ENCODE data around the gene AKNA.

AKNA gene

DNA sequence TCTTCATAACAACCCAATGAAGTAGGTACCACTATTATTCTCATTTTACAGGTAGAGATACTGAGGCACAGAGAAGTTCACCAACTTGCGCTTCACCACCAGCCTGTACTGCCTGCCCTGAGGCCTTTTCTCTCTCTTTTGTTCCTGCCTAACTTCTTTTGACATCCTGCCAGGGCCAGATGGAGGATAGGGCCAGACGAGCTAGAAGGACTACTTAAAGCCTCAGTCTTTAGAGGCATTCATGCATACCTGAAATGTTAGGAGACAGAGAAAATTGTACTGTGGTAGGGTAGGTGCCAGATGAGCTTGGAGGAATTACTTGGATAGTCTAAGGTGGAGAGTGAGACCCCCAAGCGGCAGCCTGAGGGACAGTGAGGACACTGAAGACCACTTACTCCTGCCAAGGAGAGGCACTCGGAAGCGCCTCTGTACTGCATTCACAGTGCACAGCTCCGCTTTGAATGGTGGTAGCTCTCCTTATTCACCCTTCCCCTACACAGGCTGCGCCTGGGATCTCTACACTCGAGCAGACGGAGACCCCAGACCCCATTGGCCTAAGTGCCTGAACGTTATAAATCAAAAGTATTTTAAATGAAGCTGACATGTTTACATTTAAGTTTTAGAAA, 71.1 kb downstream of the AKNA start:
- DNase-seq: no peak

DNA sequence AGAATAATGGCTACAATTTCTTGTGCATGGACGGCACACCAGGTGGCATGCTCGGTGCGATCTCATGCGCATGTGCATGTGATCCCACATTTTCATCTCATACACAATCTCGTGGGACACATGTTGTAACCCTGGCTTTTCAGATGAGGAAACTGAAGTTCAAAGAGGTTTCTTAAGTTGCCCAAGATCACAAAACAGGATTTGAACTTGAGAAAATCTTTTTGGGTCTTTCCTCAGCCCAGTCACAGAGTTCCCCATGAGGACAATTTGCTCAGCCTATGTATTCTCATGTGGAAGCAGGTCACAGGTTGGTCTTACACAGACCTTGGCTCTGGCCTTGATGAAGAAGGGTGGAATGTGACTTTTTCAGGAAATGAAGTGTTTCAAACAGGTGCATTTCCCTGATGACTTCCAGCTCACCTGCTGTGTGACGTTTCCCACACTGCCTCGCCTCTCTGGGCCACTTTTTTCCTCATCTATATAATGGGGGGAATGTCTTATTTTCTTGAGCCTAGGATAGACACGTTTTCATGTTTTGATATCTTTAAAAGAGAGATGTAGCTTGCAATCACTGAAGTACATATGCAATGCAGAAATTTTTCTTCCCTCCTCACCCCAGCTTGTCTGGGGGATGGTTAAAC, 71.9 kb downstream of the AKNA start:
- no peak for DNase-seq

DNA sequence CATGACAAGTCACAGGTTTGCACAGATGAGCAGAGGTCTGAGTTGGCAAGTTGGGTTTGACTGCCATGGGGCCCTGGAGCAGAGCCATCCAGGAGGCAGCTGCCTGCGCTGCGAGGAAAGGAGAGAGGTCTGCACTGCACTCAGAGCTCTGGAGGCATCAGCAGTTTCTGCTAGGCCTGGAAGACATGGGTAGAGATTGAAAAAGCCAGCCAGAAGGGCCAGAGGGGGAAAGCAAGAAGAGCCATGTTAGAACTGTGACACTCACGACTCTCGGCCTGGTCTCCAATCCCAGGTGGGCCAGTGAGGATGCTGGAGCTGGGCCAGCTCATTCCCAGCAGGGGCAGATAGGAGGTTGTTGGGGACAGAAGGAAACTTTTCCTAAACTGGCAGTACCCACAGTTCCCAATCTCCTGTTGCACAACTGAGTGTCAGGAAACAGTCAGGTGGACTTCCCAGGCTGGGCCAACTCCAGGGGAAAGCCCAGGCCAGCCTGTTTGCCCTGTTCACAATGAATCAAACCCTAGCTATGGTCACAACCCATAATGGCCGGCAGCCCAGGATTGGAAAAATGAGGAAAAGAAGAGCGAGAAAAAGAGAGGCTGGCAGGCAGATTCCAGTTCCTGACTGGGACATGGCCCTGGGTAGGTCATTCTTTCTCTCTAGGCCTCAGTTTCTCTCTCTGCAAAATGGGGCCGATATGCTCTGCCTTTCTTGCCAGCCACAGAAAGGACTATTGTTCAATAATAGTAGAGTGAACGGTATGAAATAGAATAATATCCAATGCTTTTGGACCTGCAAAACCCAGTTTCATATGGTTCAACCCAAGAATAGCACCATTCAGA, 72.7 kb downstream of the AKNA start:
- no peak for DNase-seq

DNA sequence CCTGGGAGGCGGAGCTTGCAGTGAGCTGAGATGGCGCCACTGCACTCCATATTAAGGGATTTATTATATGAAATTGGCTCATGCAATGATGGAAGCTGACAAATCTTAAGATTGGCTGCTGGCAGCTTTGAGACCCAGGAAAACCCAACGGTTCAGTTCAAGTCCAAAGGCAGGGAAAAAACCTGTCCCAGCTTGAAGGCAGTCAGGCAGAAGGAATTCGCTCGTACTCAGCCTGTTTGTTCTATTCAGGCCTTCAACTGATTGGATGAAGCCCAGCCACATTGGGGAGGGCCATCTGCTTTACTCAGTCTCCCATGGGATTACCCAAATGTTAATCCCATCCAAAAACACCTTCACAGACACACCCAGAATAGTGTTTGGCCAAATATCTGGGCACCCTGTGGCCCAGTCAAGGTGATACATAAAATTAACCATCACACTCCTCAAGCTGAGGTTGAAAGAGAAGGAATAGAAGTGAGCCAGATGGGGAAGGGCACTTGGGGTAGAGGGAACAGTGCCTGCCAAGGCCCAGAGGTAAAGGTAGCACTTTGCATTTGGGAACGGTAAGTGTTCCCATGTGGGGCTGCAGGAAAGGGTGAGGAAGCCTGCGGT, 73.4 kb downstream of the AKNA start:
- DNase-seq: no peak

DNA sequence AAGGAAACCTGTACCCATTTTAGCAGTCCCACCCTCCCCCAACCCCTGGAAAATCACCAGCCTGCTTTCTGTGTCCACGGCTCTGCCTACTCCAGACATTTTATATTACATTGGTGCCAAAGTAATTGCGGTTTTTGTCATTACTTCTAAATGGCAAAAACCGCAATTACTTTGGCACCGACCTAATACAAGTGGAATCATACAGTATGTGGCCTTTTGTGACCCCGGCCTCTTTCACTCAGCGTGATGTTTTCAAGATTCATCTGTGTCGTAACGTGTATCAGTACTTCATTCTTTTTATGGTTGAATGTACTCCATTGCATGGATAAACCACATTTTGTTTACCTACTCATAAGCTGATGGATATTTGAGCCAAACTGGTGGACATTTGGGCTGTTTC, 74.6 kb downstream of the AKNA start:
- DNase-seq: no peak

DNA sequence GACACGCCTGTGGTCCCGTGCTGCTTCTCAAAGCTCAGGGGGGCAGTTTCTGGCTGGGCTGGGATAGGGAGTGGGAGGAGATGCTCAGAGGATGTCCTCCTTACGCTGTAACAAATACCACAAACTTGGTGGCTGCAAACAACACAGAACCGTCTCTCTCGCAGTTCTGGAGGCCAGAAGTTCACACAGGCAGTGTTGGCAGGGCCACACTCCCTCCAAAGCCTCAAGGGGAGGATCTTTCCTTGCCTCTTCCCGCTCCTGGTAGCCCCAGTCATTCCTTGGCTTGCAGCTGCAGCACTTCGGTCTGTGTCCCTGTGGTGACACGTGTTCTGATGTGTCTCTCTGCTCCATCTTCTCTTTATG, 75.3 kb downstream of the AKNA start:
- DNase-seq: no peak

DNA sequence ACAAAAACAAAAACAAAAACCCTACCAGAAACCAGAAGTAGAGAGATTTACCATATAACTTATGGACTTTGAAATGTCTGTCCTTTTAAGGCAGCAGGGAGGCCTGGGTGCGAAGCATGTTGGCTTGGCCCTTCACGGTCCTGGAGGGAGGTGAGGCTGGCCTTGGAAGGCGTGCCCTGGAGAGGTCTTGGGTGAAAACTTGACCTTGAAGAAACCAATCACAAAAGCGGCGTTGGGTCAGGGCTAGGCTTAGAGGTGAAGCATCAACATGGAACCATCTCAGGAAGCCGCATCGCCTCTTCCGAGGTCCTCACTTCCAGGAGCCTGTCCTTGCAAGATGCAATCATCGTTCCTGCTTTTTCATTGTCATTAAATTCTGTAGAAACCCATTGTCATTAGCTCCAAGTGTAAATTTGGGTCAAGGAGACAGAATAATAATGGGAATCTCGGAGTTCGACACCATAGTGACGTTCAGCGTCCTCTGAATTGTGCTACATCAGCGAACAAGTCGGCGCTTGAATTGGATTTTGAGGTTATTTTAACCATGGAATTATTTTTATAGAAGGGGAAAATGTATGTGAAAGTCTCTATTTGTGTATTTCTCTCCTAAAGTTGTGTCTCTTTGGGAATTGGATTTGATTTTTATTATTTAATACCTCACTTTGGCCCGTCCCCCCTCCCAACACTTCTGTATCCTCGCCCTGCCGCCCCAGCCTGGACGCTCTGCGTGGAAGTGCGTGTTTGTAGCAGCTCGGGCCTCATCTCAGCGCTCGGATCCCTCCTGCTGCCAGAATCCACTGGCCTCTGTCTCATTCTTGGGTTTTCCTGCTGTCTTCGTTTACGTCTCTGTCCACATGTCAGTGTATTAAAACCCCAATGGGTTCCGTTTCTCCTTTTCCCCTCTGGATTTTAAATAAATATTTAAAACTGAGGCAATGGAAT, 75.9 kb downstream of the AKNA start:
- DNase-seq: no peak

DNA sequence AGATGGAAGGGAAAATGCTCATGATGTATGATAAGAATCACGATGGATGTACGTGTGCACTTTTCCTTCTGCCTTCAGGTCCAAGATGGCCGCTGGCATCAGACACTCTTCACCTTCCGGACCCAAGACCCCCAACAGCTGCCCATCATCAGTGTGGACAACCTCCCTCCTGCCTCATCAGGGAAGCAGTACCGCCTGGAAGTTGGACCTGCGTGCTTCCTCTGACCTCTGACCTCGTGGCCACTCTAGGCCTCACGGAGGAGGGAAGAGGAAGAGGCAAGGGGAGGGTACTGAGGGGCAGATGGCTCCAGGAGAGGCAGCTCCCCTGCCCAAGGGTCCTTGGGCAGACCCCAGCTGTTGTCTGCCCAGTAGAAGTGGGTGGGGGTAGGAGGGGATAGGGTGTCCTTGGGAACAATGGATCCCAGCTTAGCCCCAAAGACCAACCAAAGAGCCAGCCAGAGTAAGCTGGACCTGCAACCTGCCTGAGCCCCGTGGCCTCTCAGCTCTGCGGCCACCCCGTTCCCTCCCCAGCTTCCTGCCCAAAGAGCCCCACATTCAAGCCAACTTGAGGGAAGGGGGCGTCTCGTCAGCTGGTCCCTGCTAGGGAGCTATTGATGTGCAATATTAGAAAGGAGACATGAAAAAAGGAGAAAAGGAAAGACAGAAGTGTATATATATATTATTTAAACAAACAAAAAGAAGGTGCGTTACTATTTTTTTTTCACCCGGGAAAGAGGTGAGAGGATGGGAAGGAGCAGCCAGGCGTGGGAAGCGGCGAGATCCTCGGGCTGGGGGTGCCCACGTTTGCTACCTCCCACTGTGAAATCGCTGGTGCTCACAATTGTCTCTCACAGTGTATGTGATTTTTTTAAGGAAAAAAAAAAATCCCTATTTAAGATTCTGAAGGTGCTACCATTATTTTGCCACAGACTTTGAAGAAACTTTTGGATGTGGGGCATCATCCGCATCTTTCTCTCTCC, 77.0 kb downstream of the AKNA start:
- DNase-seq: no peak

DNA sequence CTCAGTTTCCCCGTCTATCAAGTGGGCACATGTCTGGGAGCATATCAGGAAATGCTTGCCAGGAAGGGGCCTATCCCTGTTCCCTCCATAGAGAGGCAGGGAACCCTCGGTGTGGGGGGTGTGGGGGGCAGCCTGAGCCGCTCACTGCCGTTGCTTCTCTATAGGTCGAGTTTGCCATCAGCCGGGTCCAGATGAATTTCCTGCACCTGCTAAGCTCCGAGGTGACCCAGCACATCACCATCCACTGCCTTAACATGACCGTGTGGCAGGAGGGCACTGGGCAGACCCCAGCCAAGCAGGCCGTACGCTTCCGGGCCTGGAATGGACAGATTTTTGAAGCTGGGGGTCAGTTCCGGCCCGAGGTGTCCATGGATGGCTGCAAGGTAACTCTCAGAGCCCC, 78.7 kb downstream of the AKNA start:
- DNase-seq: no peak

DNA sequence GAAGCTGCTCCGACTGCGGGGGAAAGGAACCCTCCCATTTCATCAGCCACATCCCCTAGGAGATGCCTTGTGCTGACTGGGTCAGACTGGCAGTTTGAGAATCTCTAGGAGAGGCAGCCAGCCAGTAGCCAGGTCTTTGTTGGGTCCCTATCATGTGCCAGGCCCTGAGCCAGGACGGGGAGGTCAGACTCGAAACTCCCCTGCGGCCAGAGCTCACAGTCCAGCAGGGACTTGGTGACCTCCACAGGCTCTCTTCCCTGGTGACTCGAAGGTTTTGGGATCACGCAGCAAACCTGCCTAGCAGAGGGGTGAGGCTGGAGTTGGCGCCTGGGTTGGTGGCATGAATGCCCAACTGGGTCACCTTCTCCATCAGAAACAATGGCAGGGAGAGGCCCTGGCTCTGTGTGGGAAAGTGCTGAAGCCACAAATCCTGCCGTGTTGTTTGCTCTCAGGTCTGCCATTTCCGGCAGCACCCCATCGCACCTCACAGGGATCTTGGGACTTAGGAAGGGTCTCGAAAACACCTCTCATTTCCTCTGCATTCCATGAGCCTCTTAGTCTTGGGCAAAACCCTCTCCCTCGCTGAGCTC, 79.3 kb downstream of the AKNA start:
- DNase-seq: no peak

DNA sequence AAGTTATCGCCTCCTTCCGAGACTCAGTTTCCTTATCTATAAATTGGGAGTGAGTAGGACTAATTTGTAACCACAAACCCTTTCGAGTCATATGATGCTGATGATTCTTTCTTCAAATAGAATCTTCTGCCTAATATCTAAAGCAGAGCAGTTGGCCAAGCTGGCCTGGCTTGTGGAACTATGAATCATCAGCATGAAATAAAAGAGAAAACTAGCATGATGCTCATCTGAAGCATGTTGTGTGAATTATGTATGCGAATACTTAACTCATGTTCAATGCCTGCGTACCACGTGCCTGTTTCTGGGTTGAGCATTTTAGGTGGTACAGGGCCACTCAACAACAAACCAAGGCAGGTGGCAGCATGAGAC, 79.9 kb downstream of the AKNA start:
- DNase-seq: no peak

DNA sequence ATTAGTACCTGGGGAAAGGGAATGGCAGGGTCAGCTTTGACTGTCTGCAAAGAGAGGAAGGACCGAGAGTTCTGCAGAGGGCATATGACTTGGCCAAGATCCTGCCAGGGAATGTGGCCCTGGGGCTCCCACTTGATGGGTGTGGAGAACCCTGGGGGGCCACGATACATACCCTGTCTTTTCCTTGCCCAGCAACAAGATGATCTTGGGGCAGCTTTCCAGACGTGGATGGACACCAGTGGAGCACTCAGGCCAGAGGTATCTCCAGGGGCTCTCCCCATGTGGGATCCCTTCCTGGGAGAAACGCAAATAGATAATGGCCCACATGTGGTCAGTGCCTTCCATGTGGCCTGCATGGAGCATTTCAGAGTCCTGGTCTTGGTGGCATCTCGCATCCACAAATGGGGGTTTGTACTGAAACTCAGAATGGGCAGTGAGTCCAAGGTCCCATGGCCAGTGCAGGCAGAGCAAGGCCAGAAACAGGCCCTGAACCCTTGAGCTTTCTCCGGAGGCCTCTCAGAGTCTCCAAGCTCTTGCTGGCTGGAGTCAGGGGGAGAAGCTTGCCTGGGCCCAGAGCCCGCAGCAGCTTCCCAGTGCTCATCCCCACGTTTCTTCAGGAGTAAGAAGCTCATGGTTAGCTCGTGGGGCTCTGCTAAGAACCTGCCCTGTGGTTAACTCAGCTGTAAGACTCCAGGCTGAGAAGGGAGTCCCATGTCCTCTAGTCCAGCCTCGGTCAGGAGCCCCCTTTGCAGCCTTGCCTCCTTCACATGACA, 83.2 kb downstream of the AKNA start:
- no peak for DNase-seq

DNA sequence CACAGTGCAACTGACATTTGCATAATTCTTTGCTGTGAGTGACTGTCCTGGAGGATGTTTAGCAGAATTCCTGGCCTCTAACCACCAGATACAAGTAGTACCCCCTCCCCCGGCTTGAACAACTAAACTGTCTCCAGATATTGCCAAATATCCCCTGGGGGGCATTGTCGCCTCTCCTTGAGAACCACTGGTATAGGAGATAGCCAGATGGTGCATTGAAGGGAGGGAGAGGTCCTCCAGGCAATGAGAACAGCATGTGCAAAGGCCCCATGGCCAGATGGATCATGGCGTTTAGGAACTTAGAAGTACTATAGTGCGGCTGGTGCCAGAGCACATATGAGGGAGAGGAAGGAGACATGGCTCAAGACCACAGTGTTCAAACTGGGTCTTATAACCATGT, 83.8 kb downstream of the AKNA start:
- no peak for DNase-seq

DNA sequence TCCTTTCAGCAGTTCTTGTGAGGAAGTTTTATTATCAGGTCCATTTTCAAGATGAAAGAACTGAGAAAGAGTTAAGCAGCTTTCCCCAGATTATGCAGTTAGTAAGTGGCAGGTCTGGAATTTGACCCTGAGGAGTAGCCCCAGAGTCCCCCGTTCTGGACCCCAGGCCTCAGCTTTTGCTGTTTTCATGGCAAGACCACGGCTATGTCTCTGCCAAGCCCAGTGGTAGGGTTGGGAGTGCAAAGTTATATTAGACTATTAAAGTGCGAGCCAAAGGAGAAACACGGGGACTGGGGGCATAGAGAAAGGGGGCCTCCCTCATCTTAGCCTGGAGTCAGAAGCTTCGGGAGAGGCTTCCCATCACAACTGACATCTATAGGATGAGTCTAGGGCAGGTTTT, 84.2 kb downstream of the AKNA start:
- DNase-seq: no peak

DNA sequence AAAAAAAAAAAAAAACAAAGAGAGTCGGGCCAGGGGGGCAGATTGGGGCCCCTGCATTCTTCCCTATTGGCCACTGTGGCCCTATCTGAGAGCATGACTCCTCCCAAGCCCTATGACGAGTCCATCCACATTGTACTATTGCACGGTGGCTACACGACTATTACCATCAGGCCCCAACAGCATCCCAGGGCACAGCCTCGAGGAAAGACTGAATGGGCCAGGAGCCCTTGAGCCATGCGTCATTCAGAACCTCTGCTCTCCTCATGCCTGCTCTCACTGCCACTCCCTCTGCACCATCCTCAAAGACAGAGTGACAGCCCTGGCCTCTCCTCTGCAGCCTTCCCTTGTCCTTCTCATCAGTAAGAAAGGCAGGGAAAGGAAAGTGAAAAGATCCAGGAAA, 85.1 kb downstream of the AKNA start:
- no peak for DNase-seq

DNA sequence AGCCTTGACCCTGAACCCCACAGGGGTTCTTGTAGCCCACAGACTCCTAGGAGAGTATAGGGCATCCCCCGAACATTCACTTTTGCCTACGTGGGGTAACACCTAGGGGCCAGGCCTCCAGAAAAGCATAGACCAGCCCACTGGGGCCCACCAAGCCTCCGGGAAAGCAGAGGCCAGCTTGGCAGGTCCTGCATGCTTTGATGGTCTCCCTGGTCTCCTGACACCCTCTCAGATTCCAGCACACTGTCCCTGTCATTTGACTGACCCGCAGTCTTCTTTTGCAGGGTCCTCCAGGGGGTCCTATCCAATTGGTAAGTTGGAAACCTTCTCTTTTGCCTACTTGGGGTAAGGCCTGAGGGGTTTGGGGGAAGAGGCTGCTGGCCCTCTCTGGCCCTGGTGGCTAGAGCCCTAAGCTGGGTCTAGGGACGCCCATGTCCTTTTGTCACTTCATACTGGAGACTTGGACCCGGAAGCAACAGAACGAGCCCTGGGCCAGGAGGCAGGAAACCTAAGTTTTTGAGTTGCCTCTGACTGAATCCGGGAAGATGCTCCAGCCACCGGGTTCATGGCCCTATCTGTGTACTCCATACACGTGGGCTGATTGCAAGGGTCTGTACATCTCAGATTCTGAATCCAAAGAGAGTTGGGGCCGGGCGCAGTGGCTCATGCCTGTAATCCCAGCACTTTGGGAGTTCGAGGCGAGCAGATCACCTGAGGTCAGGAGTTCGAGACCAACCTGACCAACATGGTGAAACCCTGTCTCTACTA, 85.8 kb downstream of the AKNA start:
- no peak for DNase-seq

DNA sequence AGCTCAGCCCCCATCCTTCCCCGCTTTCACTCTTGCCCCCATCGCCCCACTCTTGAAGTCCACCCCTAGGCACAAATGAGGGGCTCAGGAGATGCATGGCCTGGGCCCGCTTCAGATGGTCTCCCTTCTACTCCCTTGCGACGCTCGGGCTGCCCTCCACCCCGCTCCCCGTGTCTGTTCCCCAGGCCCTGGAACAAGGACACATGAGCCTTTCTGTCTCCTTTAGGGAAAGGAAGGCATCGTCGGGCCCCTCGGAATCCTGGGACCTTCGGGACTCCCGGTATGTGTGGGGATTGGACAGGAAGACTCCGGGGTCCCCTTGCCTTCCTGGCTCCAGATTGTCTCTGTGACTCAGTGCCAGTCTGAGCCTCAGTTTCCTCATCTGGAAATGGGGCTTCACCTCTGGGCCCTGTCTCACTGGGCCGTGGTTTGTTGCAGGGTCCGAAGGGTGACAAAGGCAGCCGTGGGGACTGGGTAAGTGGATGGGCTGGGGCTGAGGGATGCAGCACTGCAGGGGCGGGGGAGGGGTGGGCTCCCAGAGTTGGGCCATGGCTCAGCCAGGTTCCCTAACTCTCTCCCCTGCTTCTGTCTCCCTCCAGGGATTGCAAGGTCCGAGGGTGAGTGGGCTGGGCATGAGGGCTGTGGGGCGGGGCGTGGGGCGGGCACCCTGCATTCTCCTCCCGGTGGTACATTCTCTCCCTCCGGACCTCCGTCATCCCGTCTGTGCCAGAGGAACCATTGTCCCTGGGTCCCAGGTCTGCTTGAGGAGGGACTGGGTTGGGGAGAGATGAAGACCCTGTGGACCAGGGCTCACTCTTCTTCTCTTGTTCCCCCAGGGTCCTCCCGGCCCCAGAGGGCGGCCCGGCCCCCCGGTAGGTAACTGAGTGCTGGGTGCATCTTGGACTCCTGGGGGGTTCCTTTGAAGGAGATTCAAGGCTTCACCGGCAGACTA, 86.7 kb downstream of the AKNA start:
- DNase-seq: no peak

DNA sequence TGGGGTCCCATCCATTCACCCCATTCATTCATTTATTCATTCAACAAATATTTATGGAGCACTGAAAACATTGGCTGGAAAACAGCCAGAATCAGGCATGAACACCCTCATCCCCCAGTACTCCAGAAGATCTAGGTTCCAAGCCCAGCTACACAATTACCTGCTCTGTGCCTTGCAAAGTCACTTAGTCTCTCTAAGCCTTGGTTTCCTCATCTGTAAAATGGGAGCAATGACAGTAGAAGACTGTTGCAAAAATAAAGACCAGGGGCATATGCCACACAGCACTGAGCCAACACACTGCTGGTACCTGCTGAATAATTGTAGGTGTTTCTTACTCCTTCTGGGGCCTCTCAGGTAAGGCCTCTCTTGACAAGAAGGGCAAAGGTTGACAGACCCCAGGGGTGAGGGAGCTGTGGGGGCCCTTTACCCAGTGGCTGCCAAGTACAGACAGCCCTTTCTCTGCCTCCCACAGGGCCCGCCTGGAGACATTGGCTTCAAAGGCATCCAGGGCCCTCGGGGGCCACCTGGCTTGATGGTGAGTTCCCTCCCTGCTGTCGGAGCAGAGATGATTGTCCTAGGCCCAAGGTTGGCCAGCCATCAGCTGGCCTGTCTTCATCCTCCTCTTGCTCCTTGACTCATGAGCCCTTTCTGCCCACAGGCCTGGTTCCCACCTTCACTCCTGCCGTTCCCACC, 87.5 kb downstream of the AKNA start:
- DNase-seq: no peak
